NCI-H1105 (cell line): ENCODE results near the gene FRMD4A.

Experiments used
- DNase-seq: peaks from one replicate; lab custom pipeline; 2025; lab: John Stamatoyannopoulos, UW

The FRMD4A gene

GRCh38 chr10:13743101-13743693 lies 587.5 kb downstream of the FRMD4A start:
- DNase-seq: no peak

DNA sequence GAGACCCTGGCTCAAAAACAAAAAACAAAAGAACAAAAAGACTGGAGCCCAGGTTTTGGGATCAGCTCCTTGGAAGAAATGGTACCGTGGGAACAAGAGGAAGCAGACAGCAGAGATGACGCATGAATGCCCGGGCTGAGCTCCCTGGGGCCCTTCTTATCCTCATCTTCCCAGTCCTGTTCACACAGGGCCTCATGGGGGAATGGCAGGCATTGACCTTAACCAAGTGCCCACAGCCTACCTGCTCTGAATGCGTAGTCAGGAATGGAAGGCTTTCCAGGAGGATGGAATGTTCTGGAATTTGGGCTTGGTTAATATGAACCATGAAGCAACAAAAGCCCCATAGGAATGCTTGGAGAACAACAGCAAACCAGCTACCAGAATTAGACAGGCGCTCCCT lies 589.3 kb downstream of the FRMD4A start:
- no peak for DNase-seq

DNA sequence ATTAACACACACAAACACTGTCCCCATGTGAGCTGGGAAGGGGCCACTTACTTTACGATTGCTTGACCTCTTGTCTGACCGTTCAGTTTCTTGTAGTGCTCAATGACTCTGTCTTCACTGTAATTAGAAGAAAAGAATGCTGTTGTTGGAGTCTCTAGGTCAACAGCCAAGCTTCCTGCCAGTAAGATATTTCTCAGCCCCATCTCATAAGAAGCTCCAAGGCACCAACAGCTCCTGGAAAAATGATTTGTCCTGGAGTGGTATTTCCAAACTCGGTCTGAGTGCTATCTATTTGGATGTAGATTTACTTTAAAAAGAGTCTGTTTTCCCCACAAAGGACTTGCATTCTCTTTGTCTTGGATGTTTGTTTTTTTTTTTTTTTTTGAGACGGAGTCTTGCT lies 590.3 kb downstream of the FRMD4A start:
- no peak for DNase-seq

- no peak for DNase-seq
These were observed 591.5 kb downstream of the FRMD4A start for GRCh38 chr10:13739183-13739582.

- no peak for DNase-seq
These were observed 594.2 kb downstream of the FRMD4A start for GRCh38 chr10:13736506-13736905.

DNA sequence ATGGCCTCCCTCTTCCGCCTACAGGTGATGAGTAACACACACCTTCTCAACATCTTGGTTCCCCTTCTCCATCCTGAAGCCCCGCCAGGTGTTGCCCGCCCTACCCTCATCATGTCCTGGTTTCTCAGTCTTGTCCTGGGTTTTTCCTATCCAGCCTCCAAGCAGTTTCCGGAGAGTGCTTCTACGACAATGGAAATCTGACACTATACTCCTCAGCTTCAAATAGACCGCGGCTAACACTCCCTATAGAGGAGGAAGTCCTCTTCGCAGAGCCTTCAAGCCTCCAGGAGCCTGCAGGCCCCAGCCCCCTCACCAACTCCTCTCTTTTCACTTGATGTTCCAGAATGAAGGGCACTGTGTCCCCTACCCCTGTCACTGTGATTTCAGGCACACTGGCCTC lies 596.6 kb downstream of the FRMD4A start:
- DNase-seq: no peak

DNA sequence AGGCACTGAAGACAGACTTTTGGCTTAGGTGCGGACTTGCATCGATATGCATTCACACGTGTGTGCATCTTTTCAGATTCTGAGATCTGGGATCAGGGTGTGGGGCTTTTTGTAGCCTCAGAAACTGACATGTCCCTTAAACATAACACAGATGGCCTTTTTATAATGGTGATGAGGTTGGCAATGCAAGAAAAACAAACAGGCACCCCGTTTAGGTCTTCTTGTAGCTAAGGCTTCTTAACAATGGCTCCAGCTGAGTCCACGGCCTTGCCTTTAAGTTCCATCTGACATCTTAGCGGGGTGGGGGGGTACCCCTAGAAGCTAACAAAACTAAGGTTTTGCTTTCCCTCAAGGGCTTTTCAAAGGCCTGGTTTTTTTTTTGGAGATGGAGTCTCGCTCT lies 597.7 kb downstream of the FRMD4A start:
- DNase-seq: no peak

DNA sequence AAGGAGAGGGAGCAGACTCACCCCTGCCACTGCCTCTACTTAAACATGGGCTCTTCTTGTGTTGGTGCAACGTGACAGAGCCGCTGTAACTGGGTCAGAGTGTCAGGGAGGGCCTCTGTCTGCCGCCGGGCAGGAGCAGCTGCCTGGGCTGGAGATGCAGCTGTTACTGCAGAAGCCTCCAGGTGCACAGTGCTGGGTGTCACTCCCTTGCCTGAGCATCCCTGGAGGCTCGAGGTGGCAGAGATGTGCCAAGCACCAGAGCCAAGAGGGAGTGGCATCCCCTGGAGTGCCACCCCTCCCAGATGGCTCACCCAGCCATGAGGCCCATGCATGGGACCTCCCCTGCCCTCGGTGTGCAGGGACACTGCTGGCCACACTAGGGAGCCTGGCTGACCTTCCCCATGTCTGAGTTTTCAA lies 598.3 kb downstream of the FRMD4A start:
- peak; percentile 7 for DNase-seq

DNA sequence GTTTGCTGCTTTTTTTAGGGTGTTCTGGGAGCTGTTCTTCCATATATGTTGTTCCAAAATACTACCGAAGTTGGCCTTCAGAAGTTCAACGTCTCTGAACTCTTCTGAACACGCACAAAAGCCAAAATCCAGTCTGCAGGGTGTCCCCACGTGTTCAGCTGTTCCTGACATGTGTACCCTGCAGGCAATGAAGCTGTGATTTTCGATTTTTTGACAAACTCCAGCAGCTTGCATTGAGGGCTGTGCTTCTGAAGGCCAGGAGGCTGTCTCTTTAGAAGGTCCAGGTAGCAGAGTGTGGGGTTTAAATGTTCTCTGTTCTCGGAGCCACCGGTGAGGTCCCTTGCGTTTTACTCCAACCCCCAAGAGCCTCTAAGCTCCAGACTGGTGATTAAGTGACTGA lies 598.9 kb downstream of the FRMD4A start:
- DNase-seq: no peak

GRCh38 chr10:13730956-13731355 lies 599.8 kb downstream of the FRMD4A start:
- DNase-seq: no peak

- no peak for DNase-seq
These were observed 600.4 kb downstream of the FRMD4A start for GRCh38 chr10:13730306-13730652.

GRCh38 chr10:13729586-13730305 lies 601.0 kb downstream of the FRMD4A start:
- DNase-seq: no peak

DNA sequence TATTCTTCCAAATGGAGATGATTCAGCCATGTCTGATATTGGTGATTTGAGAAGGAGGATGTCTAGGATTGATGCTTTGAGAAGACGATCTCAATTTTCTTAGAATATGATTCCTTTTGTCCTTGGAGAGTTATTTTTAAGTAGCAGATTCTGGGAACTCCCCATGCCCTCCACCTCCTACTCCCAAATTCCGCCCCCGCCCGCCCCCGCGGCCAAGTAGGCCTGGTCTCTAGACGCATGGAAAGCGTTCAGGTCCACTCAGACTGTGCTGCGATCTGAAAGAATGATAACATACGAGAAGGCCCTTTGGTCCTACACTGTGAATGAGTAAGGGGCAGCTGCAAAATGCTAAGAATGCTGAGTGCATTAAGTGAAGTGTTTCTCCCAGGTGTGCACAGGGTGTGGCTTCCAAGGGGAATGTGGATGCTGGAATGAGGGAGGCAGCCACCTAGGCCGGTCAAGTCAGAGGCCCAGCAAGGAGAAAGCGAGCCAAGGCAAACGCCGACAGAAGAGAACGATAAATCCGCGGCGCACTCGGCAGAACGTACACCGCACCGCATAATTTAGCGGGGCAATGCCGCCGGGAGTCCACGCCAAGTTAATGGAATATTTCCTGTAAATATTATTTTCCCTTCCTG lies 601.7 kb downstream of the FRMD4A start:
- DNase-seq: no peak

- no peak for DNase-seq
These were observed 605.1 kb downstream of the FRMD4A start for GRCh38 chr10:13725594-13725993.

- no peak for DNase-seq
These were observed 606.2 kb downstream of the FRMD4A start for GRCh38 chr10:13724484-13724883.

DNA sequence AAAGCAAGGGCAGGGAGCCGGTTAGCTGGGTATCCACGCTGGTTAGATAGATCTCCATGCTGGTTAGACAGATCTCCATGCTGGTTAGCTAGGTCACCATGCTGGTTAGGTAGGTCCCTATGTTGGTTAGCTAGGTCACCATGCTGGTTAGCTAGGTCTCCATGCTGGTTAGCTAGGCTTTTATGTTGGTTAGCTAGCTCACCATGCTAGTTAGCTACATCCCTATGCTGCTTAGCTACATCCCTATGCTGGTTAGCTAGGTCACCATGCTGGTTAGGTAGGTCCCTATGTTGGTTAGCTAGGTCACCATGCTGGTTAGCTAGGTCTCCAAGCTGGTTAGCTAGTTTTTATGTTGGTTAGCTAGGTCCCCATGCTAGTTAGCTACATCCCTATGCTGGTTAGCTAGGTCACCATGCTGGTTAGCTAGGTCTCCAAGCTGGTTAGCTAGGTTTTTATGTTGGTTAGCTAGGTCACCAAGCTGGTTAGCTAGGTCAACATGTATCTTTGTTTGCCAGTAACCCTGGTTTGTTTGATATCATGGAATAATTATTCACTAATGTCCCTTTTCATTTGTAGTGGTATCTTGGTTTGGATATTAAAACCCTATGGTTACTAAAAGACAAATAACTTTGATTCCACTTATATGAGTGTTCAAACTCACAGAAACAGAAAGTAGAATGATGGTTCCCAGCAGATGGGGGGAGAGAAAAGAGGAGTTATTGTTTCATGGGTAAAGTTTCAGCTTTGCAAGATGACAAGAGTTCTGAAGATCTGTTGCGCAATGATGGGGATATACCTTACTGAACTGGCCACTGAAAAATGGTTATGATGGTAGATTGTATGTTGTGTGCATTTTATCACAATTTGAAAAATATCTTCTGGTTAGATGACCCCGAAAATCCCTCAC lies 607.7 kb downstream of the FRMD4A start:
- no peak for DNase-seq

GRCh38 chr10:13721486-13721885 lies 609.2 kb downstream of the FRMD4A start:
- no peak for DNase-seq

DNA sequence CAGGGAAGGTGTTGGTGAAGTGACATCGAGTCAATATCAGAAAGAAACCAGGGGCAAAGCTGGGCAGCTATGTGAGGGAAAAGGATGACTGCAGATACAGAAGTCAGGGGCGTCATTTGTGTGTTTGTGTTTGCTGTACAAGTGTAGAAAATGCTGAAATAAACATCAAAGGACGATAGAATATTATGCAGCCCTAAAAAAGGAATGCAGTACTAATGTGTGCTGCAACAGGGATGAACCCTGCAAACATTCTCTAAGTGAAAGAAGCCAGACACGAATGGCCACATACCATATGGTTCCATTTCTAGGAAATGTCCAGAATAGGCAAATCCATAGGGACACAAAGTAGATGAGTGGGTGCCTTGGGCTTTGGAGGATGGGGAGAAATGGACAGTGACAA lies 610.0 kb downstream of the FRMD4A start:
- no peak for DNase-seq

DNA sequence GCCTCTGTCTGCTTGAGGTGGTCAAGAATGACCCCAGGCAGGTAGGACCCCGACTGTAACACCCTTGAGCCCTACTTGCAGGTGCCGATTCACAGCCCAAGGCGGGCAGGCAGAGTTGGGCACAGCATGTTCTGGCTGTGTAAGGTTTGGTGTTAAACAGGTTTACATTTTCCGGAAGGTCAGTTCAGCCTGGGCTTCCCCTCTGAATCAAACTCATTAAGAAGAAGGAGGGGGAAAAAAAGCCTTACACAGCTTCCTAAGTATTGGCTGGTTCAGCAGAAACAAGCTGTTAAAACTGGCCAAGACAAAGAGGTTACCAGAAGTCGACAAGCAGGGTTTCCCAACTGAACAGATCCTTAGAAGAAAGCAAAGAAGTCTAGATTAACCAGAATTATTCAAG lies 611.3 kb downstream of the FRMD4A start:
- no peak for DNase-seq

DNA sequence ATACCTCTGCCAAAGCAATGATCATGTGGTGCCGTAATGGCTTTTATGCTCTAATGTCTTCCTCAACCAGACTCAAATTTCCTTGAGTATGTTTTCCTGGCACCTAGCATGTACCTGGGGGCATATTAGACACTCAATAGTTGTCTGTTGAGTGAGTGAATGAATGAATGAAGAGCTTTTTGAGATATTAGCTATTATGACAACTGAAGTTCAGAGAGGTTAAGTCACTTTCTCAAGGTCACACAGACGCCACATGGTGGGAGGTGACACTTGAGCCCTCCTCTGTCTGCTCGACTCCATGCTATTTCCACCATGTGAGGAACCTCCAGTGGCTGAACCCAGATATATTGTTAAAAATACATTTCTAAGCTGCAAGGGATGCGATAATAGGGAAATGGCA lies 611.9 kb downstream of the FRMD4A start:
- no peak for DNase-seq

DNA sequence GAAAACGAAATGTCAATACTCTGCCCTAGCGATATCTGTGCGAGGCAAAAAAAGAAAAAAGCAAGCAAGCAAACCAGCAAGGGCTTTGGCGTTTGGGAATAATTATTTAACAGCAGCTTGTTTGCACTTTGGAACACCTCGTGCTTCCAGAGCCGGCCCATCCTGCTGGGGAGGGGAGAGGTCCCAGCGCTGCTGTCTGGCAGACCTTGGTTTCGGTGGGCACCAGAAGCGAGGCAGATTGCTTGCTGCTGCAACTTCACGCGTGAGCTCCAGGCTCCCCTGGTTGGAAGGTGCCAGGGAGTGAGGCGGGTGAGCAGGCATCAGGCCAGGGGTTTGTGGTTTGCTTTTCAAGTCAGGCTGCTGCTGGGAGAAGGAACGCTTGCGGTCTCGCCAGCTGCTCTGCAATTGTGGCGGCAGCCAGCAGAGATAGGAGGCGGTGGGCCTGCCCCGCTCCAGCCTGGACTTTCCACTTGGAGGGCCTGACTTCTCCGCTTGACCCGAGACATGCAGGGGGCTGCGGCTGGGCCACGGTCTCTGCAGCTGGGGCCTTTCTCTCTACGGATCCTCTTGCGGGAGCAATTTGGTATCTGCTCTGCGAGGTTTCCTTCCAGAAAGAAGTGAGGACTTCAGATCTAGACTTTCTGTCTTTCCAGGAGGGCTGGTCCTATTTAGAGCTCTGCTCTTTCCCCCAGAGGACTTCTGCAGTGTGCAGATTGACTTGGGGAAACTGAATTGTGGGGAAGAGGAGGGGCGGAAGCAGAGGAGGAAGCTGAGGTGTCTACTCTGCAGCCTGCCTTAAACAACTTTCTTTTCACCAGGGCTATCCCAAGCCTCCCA lies 612.6 kb downstream of the FRMD4A start:
- DNase-seq: peak; percentile 32

GRCh38 chr10:13717571-13717935 lies 613.2 kb downstream of the FRMD4A start:
- no peak for DNase-seq
